HEK293T (cell line): ENCODE measurements around the gene KLHL36.
"Not testable (repeated sequence)": the region's sequence is repeated elsewhere in the genome, so short reads cannot be mapped to it uniquely, and the experiment has no call there.

Experiments
- CTCF ChIA-PET: fragments of 350-600 bp; formaldehyde crosslinking; extraction: SDS; loops from one replicate; lab custom pipeline; 2021; ENCODE audit warnings: antibody characterized with exemption, inconsistent platforms; lab: Yijun Ruan, JAX
- POLR2A ChIA-PET: fragments of 350-600 bp; formaldehyde crosslinking; extraction: SDS; loops from one replicate; lab custom pipeline; 2020; ENCODE audit warnings: antibody characterized with exemption, inconsistent platforms; lab: Yijun Ruan, JAX
- DNase-seq: peaks from one replicate; pipeline ENCODE4 v3.0.0; 2012; ENCODE audit warnings: mixed read lengths; ENCODE audit errors: extremely low spot score
- ARNT ChIP-seq: fragments of 450-650 bp; IDR thresholded peaks from 2 replicates; pipeline ENCODE4 v1.6.1; 2017; ENCODE audit warnings: mild to moderate bottlenecking
- BHLHE40 ChIP-seq: fragments of 450-650 bp; IDR thresholded peaks from 2 replicates; pipeline ENCODE4 v1.6.1; 2016; ENCODE audit warnings: mild to moderate bottlenecking, moderate library complexity, borderline replicate concordance
- CTBP1 ChIP-seq: fragments of 450-650 bp; IDR thresholded peaks from 2 replicates; pipeline ENCODE4 v1.6.1; 2016; ENCODE audit warnings: borderline replicate concordance
- ELF4 ChIP-seq: fragments of 450-650 bp; IDR thresholded peaks from 2 replicates; pipeline ENCODE4 v1.6.1; 2017; ENCODE audit warnings: antibody characterized with exemption
- FOXA1 ChIP-seq: fragments of 450-650 bp; IDR thresholded peaks from 2 replicates; pipeline ENCODE4 v1.6.1; 2016; ENCODE audit warnings: mild to moderate bottlenecking
- FOXK2 ChIP-seq: fragments of 450-650 bp; IDR thresholded peaks from 2 replicates; pipeline ENCODE4 v1.6.1; 2016; ENCODE audit warnings: mild to moderate bottlenecking
- FOXM1 ChIP-seq: fragments of 450-650 bp; IDR thresholded peaks from 2 replicates; pipeline ENCODE4 v1.6.1; 2017; ENCODE audit warnings: mild to moderate bottlenecking, borderline replicate concordance
- HDGF ChIP-seq: fragments of 450-650 bp; IDR thresholded peaks from 2 replicates; pipeline ENCODE4 v1.6.1; 2017; ENCODE audit warnings: antibody characterized with exemption, borderline replicate concordance
- L3MBTL2 ChIP-seq: fragments of 450-650 bp; conservative IDR thresholded peaks from 2 replicates; pipeline ENCODE4 v1.6.1; 2016; ENCODE audit warnings: mild to moderate bottlenecking
- LEF1 ChIP-seq: fragments of 450-650 bp; IDR thresholded peaks from 2 replicates; pipeline ENCODE4 v1.6.1; 2017; ENCODE audit warnings: mild to moderate bottlenecking, borderline replicate concordance
- NFRKB ChIP-seq: fragments of 450-650 bp; IDR thresholded peaks from 2 replicates; pipeline ENCODE4 v1.6.1; 2016; ENCODE audit warnings: mild to moderate bottlenecking, moderate library complexity
- PKNOX1 ChIP-seq: fragments of 450-650 bp; IDR thresholded peaks from 2 replicates; pipeline ENCODE4 v1.6.1; 2016
- SP1 ChIP-seq: fragments of 450-650 bp; IDR thresholded peaks from 2 replicates; pipeline ENCODE4 v1.6.1; 2017
- SUZ12 ChIP-seq: fragments of 450-650 bp; IDR thresholded peaks from 2 replicates; pipeline ENCODE4 v1.6.1; 2016; ENCODE audit warnings: mild to moderate bottlenecking
- TARDBP ChIP-seq: fragments of 450-650 bp; IDR thresholded peaks from 2 replicates; pipeline ENCODE4 v1.6.1; 2016
- ZNF384 ChIP-seq: fragments of 450-650 bp; IDR thresholded peaks from 2 replicates; pipeline ENCODE4 v1.6.1; 2016

Gene KLHL36

GRCh38 chr16:84689111-84689510, 40.8 kb downstream of the KLHL36 start:
- POLR2A ChIA-PET: no interaction called here
- CTCF ChIA-PET: no interaction called here
- DNase-seq: no peak
- no peak for TF ChIP-seq L3MBTL2
- TF ChIP-seq ELF4: no peak
- no peak for TF ChIP-seq ZNF384
- no peak for TF ChIP-seq SP1
- no peak for TF ChIP-seq HDGF
- no peak for TF ChIP-seq NFRKB
- no peak for TF ChIP-seq ARNT
- TF ChIP-seq SUZ12: no peak
- TF ChIP-seq BHLHE40: no peak
- no peak for TF ChIP-seq LEF1
- TF ChIP-seq FOXA1: no peak
- no peak for TF ChIP-seq FOXK2
- TF ChIP-seq PKNOX1: no peak

GRCh38 chr16:84690088-84690819, 41.9 kb downstream of the KLHL36 start:
- no peak for DNase-seq
- ChIA-PET CTCF (interaction anchor here (0.7 kb wide), 1 partner anchor 10 kb away, joined by 3 read pairs; no protein-coding TSS in a partner anchor), POLR2A (no interaction called here)
- TF ChIP-seq HDGF: no peak
- TF ChIP-seq ELF4: no peak
- no peak for TF ChIP-seq FOXA1
- TF ChIP-seq ZNF384: no peak
- TF ChIP-seq PKNOX1: no peak

GRCh38 chr16:84692451-84693214, 44.3 kb downstream of the KLHL36 start:
- CTCF ChIA-PET: interaction anchor here (1.0 kb wide), 1 partner anchor 46 kb away, joined by 4 read pairs; no protein-coding TSS in a partner anchor
- POLR2A ChIA-PET: no interaction called here
- TF ChIP-seq LEF1 (no peak), L3MBTL2 (no peak), ELF4 (no peak), FOXA1 (no peak), SP1 (no peak), BHLHE40 (no peak), HDGF (no peak), NFRKB (no peak), FOXK2 (no peak), PKNOX1 (no peak), ZNF384 (no peak), ARNT (no peak), SUZ12 (no peak), CTBP1 (no peak), TARDBP (no peak), FOXM1 (no peak)
- DNase-seq: no peak

- DNase-seq, POLR2A ChIA-PET: not testable (repeated sequence)
- CTCF ChIA-PET: interaction anchor here (1.0 kb wide), 1 partner anchor 45 kb away, joined by 4 read pairs; no protein-coding TSS in a partner anchor
These were observed 45.6 kb downstream of the KLHL36 start for GRCh38 chr16:84693869-84694268.

- no peak for DNase-seq
- no peak for TF ChIP-seq BHLHE40
- no peak for TF ChIP-seq HDGF
- no peak for TF ChIP-seq PKNOX1
- no peak for TF ChIP-seq CTBP1
- TF ChIP-seq FOXK2: no peak
- TF ChIP-seq SUZ12: no peak
- ChIA-PET CTCF (no interaction called here), POLR2A (no interaction called here)
These were observed 46.7 kb downstream of the KLHL36 start for GRCh38 chr16:84694980-84695379.
